NCI-H510A treated with DMSO at 0.1 percent for 48 hours (cell line): Measurements from ENCODE around the gene GPX7.
"Not testable (repeated sequence)": the region's sequence is repeated elsewhere in the genome, so short reads cannot be mapped to it uniquely, and the experiment has no call there.

Source experiments
- DNase-seq: peaks from one replicate; lab custom pipeline; 2025; lab: John Stamatoyannopoulos, UW

Gene GPX7

DNA sequence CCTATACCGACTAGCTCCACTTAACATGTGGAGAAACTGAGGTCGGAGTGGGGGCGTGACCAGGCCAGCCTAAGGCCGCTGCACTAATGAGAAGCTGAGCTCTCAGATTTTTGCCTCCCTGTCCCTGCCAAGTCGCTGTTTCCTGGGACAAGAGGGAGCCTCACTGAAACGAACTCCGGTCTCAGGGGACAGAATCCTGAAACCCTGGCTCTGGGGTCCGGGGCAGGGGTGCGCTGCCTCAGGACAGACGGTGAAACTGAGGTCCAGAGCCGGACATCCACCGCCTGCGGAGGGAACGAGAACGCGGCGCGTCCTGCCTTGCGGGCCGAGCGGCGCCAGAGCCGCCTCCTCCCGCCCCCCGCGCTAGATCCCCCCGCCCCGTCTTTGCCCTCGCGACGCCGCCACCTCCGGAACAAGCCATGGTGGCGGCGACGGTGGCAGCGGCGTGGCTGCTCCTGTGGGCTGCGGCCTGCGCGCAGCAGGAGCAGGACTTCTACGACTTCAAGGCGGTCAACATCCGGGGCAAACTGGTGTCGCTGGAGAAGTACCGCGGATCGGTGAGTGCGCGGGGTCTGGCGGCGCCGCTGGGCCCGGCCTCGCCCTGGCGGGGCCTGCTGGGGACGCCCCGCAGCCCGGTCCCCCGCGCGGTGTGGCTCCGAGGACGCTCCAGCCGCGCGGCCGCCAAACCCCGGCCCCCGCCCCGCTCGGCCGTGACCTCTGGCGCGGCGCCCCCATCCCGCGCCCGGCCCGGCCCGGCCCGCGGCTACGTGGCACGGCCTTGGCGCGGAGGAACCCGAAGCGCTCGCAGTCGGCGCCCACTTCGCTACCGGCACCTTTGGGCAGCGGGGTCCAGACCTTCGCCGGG is at the start of gene GPX7:
Gene GPX7 (plus strand): TSS at position 381 of the 865 bp plus-strand sequence. CDS start 39 bp downstream, at position 420.
- DNase-seq = peak; percentile 23

DNA sequence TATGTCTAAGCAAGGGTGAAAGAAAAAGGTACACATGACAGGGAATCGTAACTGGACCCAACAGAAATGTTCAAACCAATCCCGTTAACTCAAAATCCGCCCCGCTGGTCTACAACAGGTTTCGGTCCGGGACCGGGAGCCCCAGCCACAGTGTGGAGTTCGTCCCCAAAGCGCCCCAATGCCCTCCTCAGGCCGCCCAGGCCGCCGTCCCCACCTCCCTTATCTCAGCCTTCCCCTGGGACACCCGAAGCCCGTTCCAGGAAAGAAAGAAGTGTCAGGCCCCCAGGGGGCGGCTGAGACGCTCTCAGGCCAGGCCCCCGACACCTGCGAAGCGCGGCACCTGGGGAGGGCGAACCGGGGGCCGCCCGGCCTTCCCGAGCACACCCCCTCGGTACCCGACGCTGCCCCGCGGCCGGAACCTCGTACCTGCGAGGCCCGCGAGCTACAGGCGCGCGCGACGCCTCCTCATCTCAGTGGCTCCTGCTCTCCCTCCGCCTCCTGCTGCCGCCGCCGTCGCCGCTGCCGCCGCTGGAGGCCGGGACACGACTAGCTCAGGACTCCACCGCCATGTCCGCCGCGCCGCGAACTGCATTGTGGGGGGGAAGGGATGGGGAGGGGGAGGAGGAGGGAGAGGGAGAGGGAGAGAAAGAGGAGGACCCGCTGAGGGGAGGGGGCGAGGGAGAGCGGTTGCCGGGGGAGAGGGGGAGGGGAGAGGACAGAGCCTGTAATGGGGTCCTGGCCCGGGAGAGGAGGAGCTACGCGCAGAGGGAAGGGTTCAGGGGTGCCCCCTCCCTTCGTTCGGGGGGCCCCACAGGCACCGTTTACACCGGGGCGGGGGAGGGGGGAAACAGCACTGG is 49.4 kb upstream of the GPX7 start, which contains the start of gene TUT4:
Gene TUT4 (minus strand): TSS at position 588 of the 857 bp plus-strand sequence. CDS start 26,812 bp downstream, outside the sequence.
- peak; percentile 60 for DNase-seq

DNA sequence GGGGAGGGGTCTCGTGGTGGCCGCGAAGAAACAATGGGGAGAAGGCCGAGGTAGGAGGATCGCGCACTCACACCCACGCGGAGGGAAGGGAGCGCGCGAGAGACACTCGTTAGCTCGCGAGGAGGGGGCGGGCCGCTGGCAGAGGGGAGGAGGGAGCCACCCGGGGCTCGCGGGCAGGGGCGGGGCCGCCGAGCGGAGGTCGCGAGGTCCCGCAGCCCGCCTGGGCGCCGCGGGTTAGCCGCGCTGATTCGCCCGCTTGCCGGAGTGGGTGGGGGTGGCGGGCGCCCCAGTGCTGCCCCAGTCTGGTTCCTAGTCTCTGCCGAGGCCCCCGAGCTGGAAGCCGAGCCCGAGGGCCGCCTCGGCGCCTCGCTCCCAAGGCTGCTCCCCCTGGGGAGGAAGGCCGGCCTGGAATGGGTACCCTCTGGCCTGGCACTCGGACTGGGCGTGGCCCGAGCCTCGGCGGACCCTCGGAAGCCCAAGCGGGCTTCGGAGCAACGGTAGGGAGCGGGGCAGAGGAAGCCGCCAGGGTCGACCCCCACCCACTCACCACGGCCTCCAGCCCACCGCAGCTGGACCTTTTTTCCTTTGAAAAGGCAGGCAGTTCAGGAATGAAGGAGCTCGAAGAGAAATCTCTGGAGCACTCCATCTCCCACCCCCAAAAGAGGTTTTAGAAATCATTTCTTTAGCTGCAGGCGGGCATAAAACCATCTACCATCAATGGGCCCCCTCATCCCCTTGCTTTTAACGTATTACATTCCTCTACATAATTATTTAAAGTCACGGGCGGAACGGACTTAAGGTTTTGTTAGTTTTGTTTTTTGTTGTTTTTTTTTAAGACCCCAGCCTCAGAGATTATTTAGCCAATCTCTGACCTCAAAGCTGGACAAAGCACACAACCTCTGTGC is 48.6 kb upstream of the GPX7 start:
- DNase-seq = peak; percentile 60

DNA sequence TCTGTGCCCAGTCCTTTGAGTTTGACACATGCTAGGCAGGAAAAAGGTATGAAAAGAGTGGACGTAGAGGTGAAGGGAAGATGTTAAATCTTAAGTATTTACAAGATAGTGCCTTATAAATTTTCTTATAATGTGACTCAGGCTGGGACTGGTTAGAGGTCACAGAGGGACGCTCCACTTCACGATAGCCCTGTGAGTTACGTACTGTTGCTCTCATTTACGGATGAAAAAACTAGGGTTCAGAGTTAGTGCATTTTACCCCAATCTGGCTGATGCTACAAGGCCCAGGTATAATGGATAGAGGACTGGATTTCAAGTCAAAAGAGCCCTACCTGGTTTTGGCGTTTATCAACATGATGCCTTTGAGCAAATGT is 47.9 kb upstream of the GPX7 start:
- DNase-seq = no peak

DNA sequence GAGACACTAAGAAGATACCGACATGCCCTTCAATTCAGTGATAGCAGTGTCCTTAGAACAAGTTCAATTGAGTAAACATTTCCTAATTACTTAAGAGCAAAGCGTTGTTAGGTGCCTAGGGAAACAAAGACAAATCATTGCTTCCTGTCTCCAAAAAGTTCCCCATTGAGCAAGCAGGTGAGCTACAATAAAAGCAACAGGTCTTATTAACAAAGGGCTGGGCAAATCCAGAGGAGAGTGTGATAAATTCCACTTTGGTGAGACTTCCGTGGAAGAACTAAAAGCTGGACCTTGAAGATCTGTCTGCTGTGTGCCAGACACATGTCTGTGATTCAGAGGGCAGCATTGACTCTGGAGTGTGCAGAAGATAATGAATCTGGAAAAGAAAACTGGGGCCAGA is 47.4 kb upstream of the GPX7 start:
- DNase-seq = peak; percentile 50

DNA sequence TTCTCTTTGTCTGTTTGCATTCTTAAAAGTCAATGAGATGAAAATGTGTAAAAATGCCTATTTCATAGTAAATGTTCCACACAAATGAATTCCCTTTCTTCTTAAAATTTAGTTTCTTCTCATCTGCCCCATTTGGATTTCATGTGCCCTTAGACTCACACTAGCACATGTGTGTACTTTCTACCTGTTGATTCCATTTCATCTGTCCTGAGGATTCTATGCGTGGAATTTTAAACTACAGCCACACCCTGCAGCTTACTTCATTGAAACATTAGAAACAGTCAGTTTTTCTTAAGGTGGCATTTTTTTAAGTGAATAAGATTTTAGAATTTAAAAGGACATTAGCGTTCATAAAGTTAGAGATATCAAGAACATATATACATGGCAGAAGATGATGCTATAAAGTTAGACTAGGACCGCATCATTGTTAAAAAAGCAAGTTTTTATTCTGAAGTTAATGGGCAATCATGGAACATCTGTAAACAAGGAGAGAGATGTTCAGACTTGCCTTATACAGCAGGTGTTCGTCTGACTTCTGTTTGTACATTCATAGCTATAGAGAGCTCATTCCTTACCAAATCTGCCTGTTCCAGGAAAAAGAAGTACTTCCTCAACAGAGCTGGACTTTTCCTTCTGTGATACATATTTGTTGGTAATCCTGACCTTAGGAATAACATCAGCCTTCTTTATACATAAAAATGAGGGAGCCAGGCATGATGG is 45.4 kb upstream of the GPX7 start:
- DNase-seq = peak; percentile 40

DNA sequence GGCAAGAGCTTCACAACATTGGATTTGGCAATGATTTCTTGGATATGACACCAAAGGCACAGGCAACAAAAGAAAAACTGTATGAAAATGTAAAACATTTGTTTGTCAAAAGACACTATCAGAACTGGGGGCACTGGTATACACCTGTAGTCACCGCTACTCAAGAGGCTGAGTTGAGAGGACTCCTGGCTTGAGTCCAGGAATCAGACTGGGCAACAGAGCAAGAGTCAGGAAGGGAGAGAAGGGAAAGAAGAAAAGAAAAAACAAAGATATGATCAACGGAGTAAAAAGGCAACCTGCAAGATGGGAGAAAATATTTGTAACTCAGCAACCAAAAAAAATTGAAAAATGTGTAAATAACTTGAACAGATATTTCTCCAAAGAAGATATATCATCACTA is 43.2 kb upstream of the GPX7 start:
- peak; percentile 72 for DNase-seq

DNA sequence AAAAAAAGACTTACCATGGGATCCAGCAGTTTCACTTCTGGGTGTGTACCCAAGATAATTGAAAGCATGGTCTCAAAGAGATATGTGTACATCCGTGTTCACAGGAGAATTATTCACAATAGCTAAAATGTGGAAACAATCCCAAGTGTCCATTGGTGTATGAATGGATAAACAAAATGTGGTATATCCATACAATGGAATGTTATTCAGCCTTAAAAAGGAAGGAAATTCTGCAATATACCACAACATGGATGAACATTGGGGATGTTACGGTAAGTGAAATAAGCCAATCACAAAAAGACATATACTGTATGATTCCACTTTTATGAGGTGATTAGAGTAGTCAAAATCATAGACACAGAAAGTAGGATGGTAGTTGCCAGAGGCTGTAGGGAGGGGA is 42.3 kb upstream of the GPX7 start:
- DNase-seq = no peak

DNA sequence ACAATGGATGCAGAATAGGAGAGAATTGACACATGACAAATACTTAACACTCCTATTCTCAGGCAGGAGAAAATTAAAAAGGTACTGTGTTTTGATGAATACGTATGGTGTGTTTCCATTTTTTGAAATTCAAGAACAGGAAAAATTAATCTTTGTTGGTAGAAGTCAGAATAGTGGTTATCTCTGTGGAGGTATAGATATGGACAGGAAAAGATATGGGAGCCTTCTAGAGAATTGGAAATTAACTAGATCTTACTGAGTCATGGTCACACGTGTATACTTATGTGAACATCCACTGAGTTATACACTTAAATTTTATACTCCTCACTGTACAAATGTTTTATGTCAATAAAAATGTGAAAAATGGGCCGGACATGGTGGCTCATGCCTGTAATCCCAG is 39.4 kb upstream of the GPX7 start:
- DNase-seq = no peak

DNA sequence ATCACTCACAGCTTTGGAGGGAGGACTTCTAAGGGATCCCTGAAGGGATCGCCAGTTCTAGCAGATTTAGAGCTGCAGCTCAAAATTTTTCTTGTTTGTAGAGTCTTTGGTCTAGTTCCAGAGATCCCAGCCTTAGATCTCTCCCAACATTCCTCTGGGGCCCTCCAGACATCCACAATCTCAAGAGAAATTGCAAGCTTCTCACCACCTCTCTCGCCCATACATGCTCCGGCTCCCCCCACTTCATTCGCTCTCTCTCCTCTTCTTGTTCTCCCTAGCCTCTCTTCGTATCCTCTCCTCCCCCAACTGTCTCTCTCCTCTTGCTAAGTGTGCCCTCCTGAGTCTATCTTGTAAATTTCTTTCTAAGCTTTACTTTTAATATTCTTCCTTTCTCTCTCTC is 34.2 kb upstream of the GPX7 start:
- DNase-seq = no peak

DNA sequence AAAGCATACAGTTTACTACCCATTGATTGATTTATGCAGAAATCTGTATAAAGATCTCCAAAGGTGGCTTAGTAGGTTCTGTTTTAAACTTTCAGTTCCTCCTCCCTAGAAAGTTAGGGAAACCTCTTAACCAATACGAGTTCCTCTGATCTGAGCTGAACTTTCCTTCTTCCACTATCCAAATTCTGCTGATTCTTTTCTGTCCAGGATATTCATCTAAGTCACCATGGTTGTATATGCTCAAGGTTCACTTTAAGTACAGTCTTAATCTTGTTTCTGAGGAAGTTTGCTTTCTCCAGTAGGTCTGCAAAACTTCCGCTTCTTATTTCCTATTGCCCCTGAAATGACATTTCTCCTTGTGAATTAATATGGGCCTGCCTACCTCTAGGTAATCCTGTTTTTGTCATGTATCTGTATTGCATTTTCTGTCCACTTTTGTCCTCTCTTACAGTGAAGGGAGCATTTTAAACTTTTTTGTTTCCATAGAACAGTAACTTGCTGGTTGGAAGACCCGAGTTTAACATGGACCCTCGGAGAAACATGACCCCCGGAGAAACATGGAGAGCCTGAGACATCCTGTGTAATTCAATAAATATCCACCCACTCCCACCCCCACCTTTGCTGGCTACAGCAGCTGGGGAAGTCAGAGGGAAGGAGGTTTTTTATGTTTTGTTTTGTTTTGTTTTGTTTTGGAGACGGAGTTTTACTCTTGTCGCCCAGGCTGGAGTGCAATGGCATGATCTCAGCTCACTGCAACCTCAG is 32.5 kb upstream of the GPX7 start:
- DNase-seq = no peak

DNA sequence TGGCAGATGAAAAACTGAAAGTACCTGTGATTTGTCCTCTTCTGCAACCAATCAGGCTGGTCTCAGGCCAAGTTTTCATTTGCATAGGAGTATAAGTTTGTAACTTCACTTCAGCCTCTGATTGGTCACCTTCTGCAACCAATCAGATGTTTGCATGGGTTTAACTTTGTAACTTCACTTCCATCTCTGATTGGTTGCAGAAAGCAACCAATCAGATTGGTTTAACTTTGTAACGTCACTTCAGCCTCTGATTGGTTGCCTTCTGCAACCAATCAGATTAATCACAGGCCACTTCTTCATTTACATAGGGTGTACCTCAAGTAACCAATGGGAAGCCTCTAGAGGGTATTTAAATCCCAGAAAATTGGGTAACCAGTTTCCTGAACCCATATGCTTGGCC is 30.4 kb upstream of the GPX7 start:
- no peak for DNase-seq

DNA sequence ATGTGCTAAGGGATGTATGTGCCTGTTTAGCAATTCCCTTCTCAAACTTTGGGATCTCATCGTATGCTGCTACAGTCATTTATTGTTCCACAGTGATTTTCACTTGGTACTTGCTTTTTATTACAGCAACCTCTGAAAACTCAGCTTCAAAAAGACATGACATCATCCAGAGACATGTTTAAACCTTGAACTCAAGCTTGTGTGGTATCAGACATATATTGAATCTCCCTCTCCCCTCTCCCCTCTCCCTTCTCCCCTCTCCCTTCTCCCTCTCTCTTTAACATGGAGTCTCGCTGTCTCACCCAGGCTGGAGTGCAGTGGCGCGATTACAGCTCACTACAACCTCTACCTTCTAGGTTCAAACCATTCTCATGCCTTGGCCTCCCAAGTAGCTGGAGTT is 29.8 kb upstream of the GPX7 start:
- DNase-seq = no peak

DNA sequence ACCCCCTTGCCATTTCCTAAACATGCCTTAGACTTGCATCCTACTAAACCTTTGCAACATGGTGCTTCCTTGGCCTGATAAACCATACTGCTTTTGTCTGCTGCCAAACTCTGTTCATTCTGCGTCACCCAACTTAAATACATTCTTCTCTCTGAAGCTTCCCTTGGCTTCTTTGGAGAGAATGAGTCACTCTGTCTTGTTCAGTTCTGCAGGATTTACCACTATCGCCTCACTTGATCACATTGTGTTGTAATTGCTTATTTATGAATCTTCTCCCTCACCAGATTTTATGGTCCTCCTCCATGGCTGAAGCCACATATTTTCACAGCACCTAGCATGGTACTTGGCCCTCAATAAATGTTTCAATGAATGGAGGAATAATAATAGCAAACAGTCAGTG is 27.6 kb upstream of the GPX7 start:
- no peak for DNase-seq

DNA sequence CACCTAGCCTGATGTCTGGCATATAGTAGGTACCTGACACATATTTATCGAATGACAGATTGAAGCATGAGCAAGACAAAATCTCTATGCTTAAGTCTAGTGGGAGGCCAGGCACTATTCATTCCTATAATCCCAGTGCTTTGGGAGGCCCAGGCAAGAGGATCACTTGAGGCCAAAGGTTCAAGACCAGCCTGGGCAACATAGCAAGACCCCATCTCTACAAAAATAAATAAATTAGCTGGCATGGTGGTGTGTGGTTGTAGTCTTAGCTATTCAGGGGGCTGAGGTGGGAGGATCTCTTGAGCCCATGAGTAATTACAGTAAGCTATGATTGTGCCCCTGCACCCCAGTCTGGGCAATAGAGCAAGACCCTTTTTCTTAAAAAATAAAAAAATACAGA is 26.1 kb upstream of the GPX7 start:
- DNase-seq = no peak

DNA sequence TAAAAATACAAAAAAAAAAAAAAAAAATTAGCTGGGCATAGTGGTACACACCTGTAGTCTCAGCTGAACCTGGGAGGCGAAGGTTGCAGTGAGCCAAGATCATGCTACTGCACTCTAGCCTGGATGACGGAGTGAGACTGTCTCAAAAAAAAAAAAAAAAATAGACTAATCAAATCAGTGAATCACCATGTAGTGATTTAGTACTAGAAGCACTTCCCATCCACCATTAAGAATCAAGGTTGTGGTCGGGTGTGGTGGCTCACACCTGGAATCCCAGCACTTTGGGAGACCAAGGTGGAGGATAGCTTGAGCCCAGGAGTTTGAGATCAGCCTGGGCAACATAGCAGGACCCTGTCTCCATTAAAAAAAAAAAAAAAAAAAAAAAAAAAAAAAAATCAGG is 24.1 kb upstream of the GPX7 start:
- not testable (repeated sequence) for DNase-seq

DNA sequence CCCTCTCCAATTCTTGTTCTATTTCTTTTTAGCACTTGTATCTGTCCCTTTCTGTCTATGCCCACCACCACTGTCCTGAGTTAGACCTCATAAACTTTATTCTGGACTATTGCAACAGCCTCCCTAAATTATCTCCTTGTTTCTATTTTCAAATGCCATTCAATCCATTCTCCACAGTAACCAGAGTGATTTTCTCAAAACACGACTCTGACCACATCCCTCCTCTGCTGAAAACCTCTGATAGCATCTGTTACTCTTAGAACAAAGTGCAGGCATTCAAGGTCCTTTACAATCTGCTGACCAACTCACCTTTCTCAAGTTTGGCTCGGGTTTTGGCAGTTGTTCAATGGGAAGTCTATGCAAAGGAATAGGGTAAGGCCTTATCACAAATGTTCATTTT is 22.8 kb upstream of the GPX7 start:
- DNase-seq = no peak

DNA sequence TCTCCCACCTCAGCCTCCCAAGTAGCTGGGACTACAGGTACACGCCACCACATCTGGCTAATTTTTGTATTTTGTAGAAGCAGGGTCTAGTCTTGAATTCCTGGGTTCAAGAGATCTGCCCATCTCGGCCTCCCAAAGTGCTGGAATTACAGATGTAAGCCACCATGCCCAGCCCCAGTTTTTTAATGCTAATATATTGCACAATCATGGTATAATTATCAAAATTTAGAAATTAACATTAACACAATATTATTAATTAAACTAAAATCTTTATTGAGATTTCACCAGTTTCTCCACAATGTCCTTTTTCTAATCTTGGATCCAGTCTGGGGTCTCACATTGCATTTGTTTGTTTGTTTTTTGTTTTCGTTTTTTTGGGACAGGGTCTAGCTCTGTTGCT is 21.9 kb upstream of the GPX7 start:
- no peak for DNase-seq

DNA sequence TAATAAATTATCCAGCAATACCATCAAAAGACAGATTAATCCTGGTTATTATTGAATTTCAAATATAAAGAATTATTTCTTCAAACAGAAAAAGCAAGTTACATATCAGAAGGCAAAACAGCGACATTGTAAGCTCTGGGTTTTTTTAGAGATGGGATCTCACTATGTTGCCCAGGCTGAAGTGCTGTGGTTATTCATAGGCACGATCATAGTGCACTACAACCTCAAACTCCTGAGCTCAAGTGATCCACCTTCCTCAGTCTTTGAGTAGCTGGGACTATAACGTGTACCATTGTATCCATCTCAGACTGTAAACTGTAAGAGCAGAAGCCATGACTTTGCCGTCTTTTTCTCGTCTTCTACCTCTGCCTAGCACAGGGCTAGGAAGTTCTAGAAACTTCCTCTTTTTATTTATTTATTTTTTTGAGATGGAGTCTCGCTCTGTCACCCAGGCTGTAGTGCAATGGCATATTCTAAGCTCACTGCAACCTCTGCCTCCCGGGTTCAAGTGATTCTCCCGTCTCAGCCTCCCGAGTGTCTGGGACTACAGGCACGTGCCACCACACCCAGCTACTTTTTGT is 20.0 kb upstream of the GPX7 start:
- DNase-seq = no peak

DNA sequence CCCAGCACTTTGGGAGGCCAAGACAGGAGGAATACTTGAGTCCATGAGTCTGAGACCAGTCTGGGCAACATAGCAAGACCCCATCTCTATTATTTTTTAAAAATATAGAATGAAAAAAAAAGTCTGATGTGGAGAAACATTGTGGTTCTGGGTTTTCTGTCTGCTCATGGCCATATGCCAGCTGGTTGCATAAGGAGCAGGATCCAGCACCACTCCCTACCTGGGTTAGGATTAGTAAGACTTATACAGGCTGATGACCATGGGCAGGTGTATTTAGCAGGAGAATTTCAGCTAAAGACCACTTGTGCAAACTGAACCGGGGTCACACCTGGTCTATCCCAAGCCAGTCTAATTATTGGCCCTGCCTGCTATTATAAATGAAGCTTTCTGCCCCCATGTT is 16.7 kb upstream of the GPX7 start:
- DNase-seq = no peak
